HL-60 (cell line): Measurements from ENCODE around the gene CFAP57.

Source experiments
- DNase-seq, 2 experiments: peaks; one replicate each; pipeline ENCODE4 v3.0.0-alpha.2; 2010 to 2020; ENCODE audit warnings: low read depth in 1 of 2, low spot score in 1 of 2
- H3K27ac ChIP-seq: fragments of 250-450 bp; sonication (Bioruptor Pico); replicated peaks from 2 replicates; pipeline ENCODE4 v1.5.1; 2020; ENCODE audit warnings: mild to moderate bottlenecking, moderate library complexity
- H3K27me3 ChIP-seq: fragments of 250-450 bp; sonication (Bioruptor Pico); 2 replicates; pipeline ENCODE4 v1.5.1; 2021; ENCODE audit warnings: mild to moderate bottlenecking, moderate library complexity; ENCODE audit not compliant: insufficient read depth, poor library complexity, severe bottlenecking
- H3K4me3 ChIP-seq: replicated peaks from 2 replicates; pipeline ENCODE4 v1.5.1; 2011; ENCODE audit warnings: mild to moderate bottlenecking, control low read depth, low read length; ENCODE audit not compliant: insufficient read depth
- GABPA ChIP-seq: IDR thresholded peaks from 2 replicates; pipeline ENCODE4 v1.6.1; 2012; ENCODE audit warnings: low read depth
- POLR2AphosphoS5 ChIP-seq: IDR thresholded peaks from 2 replicates; pipeline ENCODE4 v1.6.1; 2012; ENCODE audit warnings: low read depth
- SPI1 ChIP-seq: IDR thresholded peaks from 2 replicates; pipeline ENCODE4 v1.6.1; 2012; ENCODE audit warnings: low read depth, mild to moderate bottlenecking, borderline replicate concordance
- TF ChIP-seq, protein P1 (sequence below): IDR thresholded peaks from 2 replicates; pipeline ENCODE4 v1.6.1; 2012; ENCODE audit warnings: low read depth; ENCODE audit not compliant: insufficient replicate concordance
- TF ChIP-seq, protein P2 (sequence below): IDR thresholded peaks from one replicate; pipeline ENCODE4 v1.5.1; 2011; ENCODE audit warnings: low read length, control low read depth, inconsistent platforms; ENCODE audit not compliant: insufficient read depth

Gene CFAP57

DNA sequence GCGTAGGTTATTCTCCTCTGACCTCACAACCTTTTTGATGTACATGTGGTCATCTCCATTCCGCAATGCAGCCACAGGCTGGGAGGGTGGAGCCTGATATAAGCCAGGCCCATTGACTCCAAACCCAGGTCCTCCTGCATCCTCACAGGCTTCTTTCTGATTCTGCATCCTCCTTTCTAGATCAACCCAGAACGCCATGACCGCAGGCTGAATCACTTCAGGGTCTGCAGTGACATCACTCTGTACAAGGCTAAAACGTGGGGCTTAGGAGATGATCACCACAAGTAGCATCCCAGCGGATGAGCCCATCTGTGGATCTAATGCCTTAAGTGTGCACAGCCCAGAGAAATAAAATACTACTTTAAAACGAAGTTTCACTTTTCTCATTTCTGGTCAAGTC, 16.1 kb upstream of the CFAP57 start:
- no peaks in the 10 kb centered on the region for H3K27me3 ChIP-seq
- no peak for DNase-seq
- TF ChIP-seq, protein P1, sequence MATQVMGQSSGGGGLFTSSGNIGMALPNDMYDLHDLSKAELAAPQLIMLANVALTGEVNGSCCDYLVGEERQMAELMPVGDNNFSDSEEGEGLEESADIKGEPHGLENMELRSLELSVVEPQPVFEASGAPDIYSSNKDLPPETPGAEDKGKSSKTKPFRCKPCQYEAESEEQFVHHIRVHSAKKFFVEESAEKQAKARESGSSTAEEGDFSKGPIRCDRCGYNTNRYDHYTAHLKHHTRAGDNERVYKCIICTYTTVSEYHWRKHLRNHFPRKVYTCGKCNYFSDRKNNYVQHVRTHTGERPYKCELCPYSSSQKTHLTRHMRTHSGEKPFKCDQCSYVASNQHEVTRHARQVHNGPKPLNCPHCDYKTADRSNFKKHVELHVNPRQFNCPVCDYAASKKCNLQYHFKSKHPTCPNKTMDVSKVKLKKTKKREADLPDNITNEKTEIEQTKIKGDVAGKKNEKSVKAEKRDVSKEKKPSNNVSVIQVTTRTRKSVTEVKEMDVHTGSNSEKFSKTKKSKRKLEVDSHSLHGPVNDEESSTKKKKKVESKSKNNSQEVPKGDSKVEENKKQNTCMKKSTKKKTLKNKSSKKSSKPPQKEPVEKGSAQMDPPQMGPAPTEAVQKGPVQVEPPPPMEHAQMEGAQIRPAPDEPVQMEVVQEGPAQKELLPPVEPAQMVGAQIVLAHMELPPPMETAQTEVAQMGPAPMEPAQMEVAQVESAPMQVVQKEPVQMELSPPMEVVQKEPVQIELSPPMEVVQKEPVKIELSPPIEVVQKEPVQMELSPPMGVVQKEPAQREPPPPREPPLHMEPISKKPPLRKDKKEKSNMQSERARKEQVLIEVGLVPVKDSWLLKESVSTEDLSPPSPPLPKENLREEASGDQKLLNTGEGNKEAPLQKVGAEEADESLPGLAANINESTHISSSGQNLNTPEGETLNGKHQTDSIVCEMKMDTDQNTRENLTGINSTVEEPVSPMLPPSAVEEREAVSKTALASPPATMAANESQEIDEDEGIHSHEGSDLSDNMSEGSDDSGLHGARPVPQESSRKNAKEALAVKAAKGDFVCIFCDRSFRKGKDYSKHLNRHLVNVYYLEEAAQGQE: no peak
- TF ChIP-seq POLR2AphosphoS5: no peak
- TF ChIP-seq GABPA: no peak
- no peak for TF ChIP-seq SPI1
- TF ChIP-seq, protein P2, sequence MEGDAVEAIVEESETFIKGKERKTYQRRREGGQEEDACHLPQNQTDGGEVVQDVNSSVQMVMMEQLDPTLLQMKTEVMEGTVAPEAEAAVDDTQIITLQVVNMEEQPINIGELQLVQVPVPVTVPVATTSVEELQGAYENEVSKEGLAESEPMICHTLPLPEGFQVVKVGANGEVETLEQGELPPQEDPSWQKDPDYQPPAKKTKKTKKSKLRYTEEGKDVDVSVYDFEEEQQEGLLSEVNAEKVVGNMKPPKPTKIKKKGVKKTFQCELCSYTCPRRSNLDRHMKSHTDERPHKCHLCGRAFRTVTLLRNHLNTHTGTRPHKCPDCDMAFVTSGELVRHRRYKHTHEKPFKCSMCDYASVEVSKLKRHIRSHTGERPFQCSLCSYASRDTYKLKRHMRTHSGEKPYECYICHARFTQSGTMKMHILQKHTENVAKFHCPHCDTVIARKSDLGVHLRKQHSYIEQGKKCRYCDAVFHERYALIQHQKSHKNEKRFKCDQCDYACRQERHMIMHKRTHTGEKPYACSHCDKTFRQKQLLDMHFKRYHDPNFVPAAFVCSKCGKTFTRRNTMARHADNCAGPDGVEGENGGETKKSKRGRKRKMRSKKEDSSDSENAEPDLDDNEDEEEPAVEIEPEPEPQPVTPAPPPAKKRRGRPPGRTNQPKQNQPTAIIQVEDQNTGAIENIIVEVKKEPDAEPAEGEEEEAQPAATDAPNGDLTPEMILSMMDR: no peak
- no peak overlapping the region for H3K4me3 ChIP-seq
- H3K27ac ChIP-seq: no peak overlapping the region

DNA sequence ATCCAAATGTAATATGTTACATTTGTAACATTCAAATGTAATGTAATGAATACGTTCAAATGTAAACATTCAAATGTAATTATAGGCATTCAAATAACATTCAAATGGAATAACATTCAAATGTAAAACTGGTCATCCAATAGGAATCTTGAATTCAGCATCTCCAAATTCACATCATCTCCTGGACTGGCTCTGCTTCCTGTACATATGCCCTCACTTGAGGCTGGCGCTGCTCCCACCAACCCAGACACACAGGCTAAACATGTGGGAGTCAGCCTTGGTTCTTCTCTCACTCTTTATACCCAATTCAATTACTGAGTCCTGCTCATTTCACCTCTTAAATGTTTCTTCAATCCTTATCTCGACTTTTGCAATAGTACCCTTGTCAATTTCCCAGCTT, 7.0 kb upstream of the CFAP57 start:
- H3K27me3 ChIP-seq: no peaks in the 10 kb centered on the region
- no peak overlapping the region for H3K27ac ChIP-seq
- H3K4me3 ChIP-seq: no peak overlapping the region
- TF ChIP-seq, protein P2: no peak
- no peak for TF ChIP-seq GABPA
- no peak for TF ChIP-seq SPI1
- TF ChIP-seq, protein P1: no peak
- TF ChIP-seq POLR2AphosphoS5: no peak
- no peak for DNase-seq

DNA sequence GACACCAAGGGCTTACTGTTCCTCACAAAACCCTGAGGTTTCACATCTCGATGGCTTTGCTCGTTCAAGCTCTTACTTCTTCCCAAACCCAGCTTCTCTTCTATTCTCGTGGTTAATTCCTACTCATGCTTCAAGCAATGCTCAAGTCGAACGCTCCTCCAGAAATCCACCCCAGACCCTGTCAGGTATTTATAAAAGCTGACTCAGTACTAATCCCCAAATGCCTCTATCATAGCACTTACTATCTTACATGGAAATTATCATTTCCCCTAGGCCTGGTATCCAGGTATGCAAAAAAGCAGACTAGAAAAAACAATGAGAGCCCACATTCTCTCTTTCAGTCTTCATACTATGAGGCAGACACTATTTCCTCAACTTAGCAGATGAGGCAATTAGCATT, 6.4 kb upstream of the CFAP57 start:
- Histone ChIP-seq H3K4me3 (no peak overlapping the region), H3K27ac (no peak overlapping the region), H3K27me3 (no peaks in the 10 kb centered on the region)
- TF ChIP-seq SPI1 (no peak), POLR2AphosphoS5 (no peak), GABPA (no peak)
- TF ChIP-seq, protein P2: no peak
- TF ChIP-seq, protein P1: no peak
- no peak for DNase-seq
